GM21717 (cell line): ENCODE measurements around the gene ZNF74.
"Not testable (repeated sequence)": the region's sequence is repeated elsewhere in the genome, so short reads cannot be mapped to it uniquely, and the experiment has no call there.

Experiments used
- ATAC-seq: cut with Tn5 transposase; IDR thresholded peaks from one replicate; pipeline ENCODE4 v1.9.1; 2021; ENCODE audit warnings: mild to moderate bottlenecking, moderate library complexity; ENCODE audit not compliant: unreplicated experiment

ZNF74 gene

GRCh38 chr22:20374130-20374529 is 19.8 kb upstream of the ZNF74 start:
- ATAC-seq, result not testable (repeated sequence)

DNA sequence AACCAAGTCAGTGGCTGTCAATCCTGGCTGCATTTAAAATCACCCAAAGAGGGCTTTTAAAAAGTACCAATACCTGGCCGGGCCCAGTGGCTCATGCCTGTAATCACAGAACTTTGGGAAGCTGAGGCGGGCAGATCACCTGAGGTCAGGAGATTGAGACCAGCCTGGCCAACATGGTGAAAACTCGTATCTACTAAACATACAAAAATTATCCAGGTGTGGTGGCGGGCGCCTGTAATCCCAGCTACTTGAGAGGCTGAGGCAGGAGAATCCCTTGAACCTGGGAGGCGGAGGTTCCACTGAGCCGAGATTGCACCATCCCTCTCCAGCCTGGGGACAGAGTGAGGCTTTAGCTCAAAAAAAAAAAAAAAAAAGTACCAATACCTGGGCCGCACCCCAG is 17.7 kb upstream of the ZNF74 start:
- ATAC-seq, result not testable (repeated sequence)

- ATAC-seq, result not testable (repeated sequence)
Measured at GRCh38 chr22:20376983-20377382, 17.0 kb upstream of the ZNF74 start.

GRCh38 chr22:20378110-20378509 is 15.8 kb upstream of the ZNF74 start:
- ATAC-seq, result no peak

GRCh38 chr22:20378684-20379083 is 15.3 kb upstream of the ZNF74 start:
- ATAC-seq, result not testable (repeated sequence)

DNA sequence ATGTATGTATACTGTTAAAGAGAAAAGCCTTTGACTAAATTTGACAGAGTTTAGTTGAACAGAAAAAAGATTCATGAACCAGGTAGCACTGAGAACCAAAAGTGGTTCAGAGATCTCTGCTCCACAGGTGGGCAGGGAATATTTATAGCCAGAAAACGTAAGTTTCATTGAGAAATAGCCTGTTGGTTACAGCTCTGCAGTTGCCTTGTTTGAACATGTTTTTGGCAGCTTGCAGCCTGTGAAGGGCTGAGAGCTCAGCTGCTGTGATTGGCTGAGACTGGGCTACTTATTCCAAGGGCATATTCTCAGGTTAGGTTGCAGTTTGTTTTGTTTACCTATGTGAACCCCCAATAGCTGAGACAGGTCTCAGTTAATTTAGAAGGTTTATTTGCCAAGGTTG is 13.5 kb upstream of the ZNF74 start:
- no peak for ATAC-seq

- no peak for ATAC-seq
Measured at GRCh38 chr22:20383538-20383937, 10.4 kb upstream of the ZNF74 start.

GRCh38 chr22:20384171-20384570 is 9.8 kb upstream of the ZNF74 start:
- no peak for ATAC-seq

- no peak for ATAC-seq
Measured at GRCh38 chr22:20384865-20385264, 9.1 kb upstream of the ZNF74 start.

GRCh38 chr22:20386336-20386735 is 7.6 kb upstream of the ZNF74 start:
- no peak for ATAC-seq

- ATAC-seq, result no peak
Measured at GRCh38 chr22:20386972-20387371, 7.0 kb upstream of the ZNF74 start.

- no peak for ATAC-seq
Measured at GRCh38 chr22:20388200-20388599, 5.8 kb upstream of the ZNF74 start.

GRCh38 chr22:20389288-20389687 is 4.7 kb upstream of the ZNF74 start:
- ATAC-seq, result no peak

GRCh38 chr22:20390394-20390907 is 3.5 kb upstream of the ZNF74 start:
- no peak for ATAC-seq

- no peak for ATAC-seq
Measured at GRCh38 chr22:20391222-20391621, 2.7 kb upstream of the ZNF74 start.

- ATAC-seq, result not testable (repeated sequence)
Measured at GRCh38 chr22:20392365-20392881, 1.5 kb upstream of the ZNF74 start.

- no peak for ATAC-seq
Measured at GRCh38 chr22:20392983-20393704, 807 bp upstream of the ZNF74 start.

DNA sequence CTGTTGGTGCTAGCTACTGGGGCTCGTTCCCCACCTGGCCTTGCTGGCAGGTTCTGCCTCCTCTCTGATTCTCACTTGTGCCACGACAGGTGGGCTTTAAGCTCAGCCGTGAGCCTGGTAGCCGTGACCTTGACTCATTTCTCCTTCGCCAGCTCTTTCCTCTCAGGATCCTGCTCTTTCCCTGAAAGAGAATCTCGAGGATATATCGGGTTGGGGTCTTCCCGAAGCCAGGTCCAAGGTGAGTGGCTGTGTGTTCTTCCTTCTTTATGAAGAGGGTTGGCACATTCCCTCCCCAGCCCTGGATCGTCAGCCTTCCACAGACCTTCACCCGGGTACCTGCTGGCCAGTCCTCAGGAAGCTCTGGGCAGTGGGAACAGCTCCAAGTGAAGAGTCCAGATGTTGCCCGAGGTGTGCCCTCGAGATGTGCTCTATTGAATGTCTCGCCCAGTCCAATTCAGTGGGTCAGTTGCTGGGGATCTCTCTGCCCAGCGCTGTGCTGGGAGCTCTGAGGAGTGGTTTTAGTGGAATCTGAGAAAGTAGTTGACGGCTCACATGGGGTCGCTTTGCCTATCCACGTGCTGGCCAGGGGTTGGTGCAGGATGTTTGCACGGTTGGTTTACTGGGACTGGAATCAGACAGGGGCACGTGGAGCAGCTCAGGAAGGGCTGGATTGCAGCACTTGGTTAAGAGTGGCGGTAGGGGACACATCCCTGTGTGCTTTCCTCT is 1.4 kb downstream of the ZNF74 start:
- no peak for ATAC-seq

GRCh38 chr22:20395907-20396287 is 1.9 kb downstream of the ZNF74 start:
- no peak for ATAC-seq

GRCh38 chr22:20396639-20397038 is 2.7 kb downstream of the ZNF74 start:
- no peak for ATAC-seq

DNA sequence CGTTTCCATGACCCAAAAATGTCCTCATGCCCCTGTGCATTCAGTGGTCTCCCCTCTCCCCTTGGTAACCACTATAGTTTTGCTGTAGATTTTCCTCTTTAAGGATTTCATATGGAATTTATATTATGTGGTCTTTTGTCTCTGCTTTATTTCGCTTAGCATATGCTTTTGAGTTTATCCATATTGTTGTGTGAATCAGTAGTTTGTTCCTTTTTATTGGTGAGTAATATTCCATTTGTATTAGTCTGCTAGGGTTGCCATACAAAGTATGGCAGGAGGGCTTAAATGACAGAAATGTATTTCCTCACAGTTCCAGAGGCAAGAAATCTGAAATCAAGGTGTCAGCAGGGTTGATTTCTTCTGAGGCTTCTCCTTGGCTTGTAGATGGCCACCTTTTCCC is 3.5 kb downstream of the ZNF74 start:
- ATAC-seq, result no peak

- no peak for ATAC-seq
Measured at GRCh38 chr22:20398420-20398819, 4.5 kb downstream of the ZNF74 start.
